Measurements from ENCODE around the gene ECI1.

- TF ChIP-seq CTCF (IDR thresholded peaks at IDR 0.05 in 4 of 5, conservative IDR thresholded peaks at IDR 0.05 in 1 of 5) (no peak), POLR2A (IDR thresholded peaks at IDR 0.05) (no peak)
Measured at GRCh38 chr16:2230376-2230775, 21.0 kb downstream of the ECI1 start.

All from gastrocnemius medialis (tissue), 4 donors.